Activated B cell treated with CpG ODN at 0.5 μM for 24 hours (primary cell): ENCODE results near the gene PRAMEF17. TPM values are rescaled to one million over a fixed set of nuclear protein-coding genes. Genes with fewer than 3 reads are reported as not detected.
"Not testable (repeated sequence)": the region's sequence is repeated elsewhere in the genome, so short reads cannot be mapped to it uniquely, and the experiment has no call there.

Source experiments
- ATAC-seq: fragments of 200-7000 bp; cut with Tn5 transposase; one replicate; pipeline ENCODE4 v1.10.0; 2021; ENCODE audit warnings: low read depth, mild to moderate bottlenecking, moderate library complexity
- CTCF ChIA-PET: fragments of 350-600 bp; sonication (Branson Sonifier 250); formaldehyde crosslinking; loops from one replicate; lab custom pipeline; 2021; ENCODE audit warnings: antibody characterized with exemption; lab: Charles Lee
- POLR2A ChIA-PET: fragments of 350-600 bp; sonication (Branson Sonifier 250); formaldehyde crosslinking; loops from one replicate; lab custom pipeline; 2021; ENCODE audit warnings: antibody characterized with exemption; lab: Charles Lee
- DNase-seq: peaks from one replicate; pipeline ENCODE4 v3.0.0; 2022
- H3K27ac Mint-ChIP-seq: one replicate; pipeline ENCODE4 v1.8.0; 2020; ENCODE audit warnings: mixed read lengths
- H3K27me3 Mint-ChIP-seq: one replicate; pipeline ENCODE4 v1.8.0; 2021; ENCODE audit warnings: mixed read lengths
- H3K36me3 Mint-ChIP-seq: one replicate; pipeline ENCODE4 v1.8.0; 2021; ENCODE audit warnings: low read depth, mixed read lengths
- H3K4me1 Mint-ChIP-seq: one replicate; pipeline ENCODE4 v1.8.0; 2021; ENCODE audit warnings: mixed read lengths
- H3K4me3 Mint-ChIP-seq: one replicate; pipeline ENCODE4 v1.8.0; 2020; ENCODE audit warnings: mild to moderate bottlenecking, mixed read lengths
- H3K9me3 Mint-ChIP-seq: one replicate; pipeline ENCODE4 v1.8.0; 2020; ENCODE audit warnings: mixed read lengths
- CTCF ChIP-seq: fragments of 200-600 bp; IDR thresholded peaks from one replicate; pipeline ENCODE4 v1.8.0; 2022; ENCODE audit warnings: antibody characterized with exemption, mild to moderate bottlenecking
- intact Hi-C: fragments of 100-400 bp; cut with micrococcal nuclease; formaldehyde crosslinking; loops from one replicate; pipeline ENCODE4 v1.15.1; 2024
- total RNA-seq: library from RNA; stranded (reverse); gene quantifications from 2 replicates; pipeline ENCODE4 v1.2.3, GENCODE V29; 2022

Gene PRAMEF17
- total RNA-seq, 1 donor from 2014 or later: not detected

GRCh38 chr1:13435458-13435857 lies 46.0 kb downstream of the PRAMEF17 start:
- H3K9me3 Mint-ChIP-seq: peaks cover 3% of the 10 kb centered on the region
- no peak for TF ChIP-seq CTCF
- no peak overlapping the region for H3K4me3 Mint-ChIP-seq
- intact Hi-C loops: no loop called here
- ATAC-seq (no peak), DNase-seq (no peak)
- no peaks in the 10 kb centered on the region for H3K4me1 Mint-ChIP-seq
- CTCF ChIA-PET: no interaction called here
- peaks cover 3% of the 10 kb centered on the region for H3K27me3 Mint-ChIP-seq
- no peak overlapping the region for H3K27ac Mint-ChIP-seq
- POLR2A ChIA-PET: no interaction called here
- H3K36me3 Mint-ChIP-seq: no peaks in the 10 kb centered on the region

GRCh38 chr1:13439104-13439783 lies 49.8 kb downstream of the PRAMEF17 start:
- ATAC-seq, DNase-seq, H3K27me3 Mint-ChIP-seq, H3K36me3 Mint-ChIP-seq, H3K4me1 Mint-ChIP-seq, H3K27ac Mint-ChIP-seq, H3K9me3 Mint-ChIP-seq, H3K4me3 Mint-ChIP-seq, intact Hi-C loops, CTCF ChIA-PET, POLR2A ChIA-PET: not testable (repeated sequence)

Other genes with a start within 250 kb of the PRAMEF17 start
- gene PRAMEF26, start 233.6 kb upstream of the PRAMEF17 start, total RNA-seq: not detected in 2 replicates
- not detected in 2 replicates for gene HNRNPCL4, start 224.0 kb upstream of the PRAMEF17 start, total RNA-seq
- not detected in 2 replicates for gene PRAMEF9, start 217.8 kb upstream of the PRAMEF17 start, total RNA-seq
- not detected in 2 replicates for gene PRAMEF13, start 188.2 kb upstream of the PRAMEF17 start, total RNA-seq
- not detected in 2 replicates for gene PRAMEF18, start 163.5 kb upstream of the PRAMEF17 start, total RNA-seq
- gene PRAMEF5, start 135.4 kb upstream of the PRAMEF17 start, total RNA-seq: not detected in 2 replicates
- gene PRAMEF8, start 104.5 kb upstream of the PRAMEF17 start, total RNA-seq: not detected in 2 replicates
- gene PRAMEF33, start 86.1 kb upstream of the PRAMEF17 start, total RNA-seq: not detected in 2 replicates
- not detected in 2 replicates for gene PRAMEF15, start 74.1 kb upstream of the PRAMEF17 start, total RNA-seq
- not detected in 2 replicates for gene PRAMEF14, start 42.5 kb upstream of the PRAMEF17 start, total RNA-seq
- not detected in 2 replicates for gene PRAMEF19, start 17.7 kb upstream of the PRAMEF17 start, total RNA-seq
- gene PRAMEF20, start 20.8 kb downstream of the PRAMEF17 start, total RNA-seq: not detected in 2 replicates
- not detected in 2 replicates for gene LRRC38, start 124.4 kb downstream of the PRAMEF17 start, total RNA-seq
- gene PDPN, start 194.2 kb downstream of the PRAMEF17 start, total RNA-seq: not detected in 2 replicates